GM23248 (cell line): ENCODE data around the gene PSMG3. TPM values are rescaled to one million over a fixed set of nuclear protein-coding genes. Genes with fewer than 3 reads are reported as not detected.

Experiments used
- DNase-seq: peaks from one replicate; pipeline ENCODE4 v3.0.0-alpha.2; 2015
- H2AFZ ChIP-seq: fragments of 200-600 bp; sonication (generic); 2 replicates; pipeline ENCODE4 v1.6.1; 2016; ENCODE audit warnings: antibody characterized with exemption
- H3F3A ChIP-seq: fragments of 200-600 bp; sonication (generic); 2 replicates; pipeline ENCODE4 v1.6.1; 2016; ENCODE audit warnings: mild to moderate bottlenecking, antibody characterized with exemption, mixed run types; ENCODE audit not compliant: insufficient read depth
- H3K27ac ChIP-seq: fragments of 200-600 bp; sonication (generic); 2 replicates; pipeline ENCODE4 v1.5.1; 2016; ENCODE audit warnings: mild to moderate bottlenecking
- H3K27me3 ChIP-seq: fragments of 200-600 bp; sonication (generic); replicated peaks from 2 replicates; pipeline ENCODE4 v1.6.1; 2016; ENCODE audit warnings: mild to moderate bottlenecking; ENCODE audit not compliant: insufficient read depth
- H3K36me3 ChIP-seq: fragments of 200-600 bp; sonication (generic); 2 replicates; pipeline ENCODE4 v1.6.1; 2016; ENCODE audit warnings: low read depth, mild to moderate bottlenecking
- H3K4me1 ChIP-seq: fragments of 200-600 bp; sonication (generic); 2 replicates; pipeline ENCODE4 v1.6.1; 2016; ENCODE audit warnings: mild to moderate bottlenecking; ENCODE audit not compliant: insufficient read depth
- H3K4me2 ChIP-seq: fragments of 200-600 bp; sonication (generic); one replicate; pipeline ENCODE4 v1.6.1; 2016; ENCODE audit warnings: mild to moderate bottlenecking; ENCODE audit not compliant: unreplicated experiment
- H3K4me3 ChIP-seq: fragments of 200-600 bp; sonication (generic); 2 replicates; pipeline ENCODE4 v1.5.1; 2016; ENCODE audit warnings: mild to moderate bottlenecking
- H3K79me2 ChIP-seq: fragments of 200-600 bp; sonication (generic); 2 replicates; pipeline ENCODE4 v1.6.1; 2016; ENCODE audit warnings: mild to moderate bottlenecking; ENCODE audit not compliant: insufficient read depth
- H3K9ac ChIP-seq: fragments of 200-600 bp; sonication (generic); 2 replicates; pipeline ENCODE4 v1.6.1; 2016; ENCODE audit warnings: mild to moderate bottlenecking
- H3K9me2 ChIP-seq: fragments of 200-600 bp; sonication (generic); 2 replicates; pipeline ENCODE4 v1.6.1; 2016; ENCODE audit warnings: mixed run types, mild to moderate bottlenecking, moderate library complexity; ENCODE audit not compliant: insufficient read depth
- H3K9me3 ChIP-seq: fragments of 200-600 bp; sonication (generic); one replicate; pipeline ENCODE4 v1.6.1; 2017; ENCODE audit warnings: low read depth
- H4K20me1 ChIP-seq: fragments of 200-600 bp; sonication (generic); 2 replicates; pipeline ENCODE4 v1.6.0; 2016; ENCODE audit not compliant: insufficient read depth
- EZH2 ChIP-seq: fragments of 200-600 bp; sonication (generic); IDR thresholded peaks from 2 replicates; pipeline ENCODE4 v1.6.1; 2018; ENCODE audit warnings: antibody characterized with exemption, mild to moderate bottlenecking; ENCODE audit not compliant: insufficient read depth, poor library complexity, severe bottlenecking
- EZH2phosphoT487 ChIP-seq: fragments of 200-600 bp; sonication (generic); IDR thresholded peaks from 2 replicates; pipeline ENCODE4 v1.6.1; 2018; ENCODE audit warnings: antibody characterized with exemption, moderate library complexity, mild to moderate bottlenecking, low read depth; ENCODE audit not compliant: insufficient read depth
- WGBS, 2 experiments: methylation state at CpG; one replicate each; pipeline ENCODE4 v1.1.6; 2015 to 2017; ENCODE audit warnings: low lambda C conversion rate in 2 of 2, low coverage in 1 of 2; ENCODE audit errors: missing lambda C conversion rate in 2 of 2; 5-methylcytosine and 5-hydroxymethylcytosine counted together
- in situ Hi-C: fragments of 300-500 bp; cut with MboI; formaldehyde crosslinking; loops from 2 replicates; pipeline ENCODE4 v1.15.0; 2020
- polyA plus RNA-seq: library from polyadenylated mRNA; unstranded; fragments of >200 nt; fragmentation: Nextera tagmentation; extraction: Ambion mirVana; gene quantifications from 2 replicates; pipeline ENCODE4 v1.2.1, GENCODE V29; 2016
- total RNA-seq: library from RNA; depleted of rRNA; stranded (reverse); fragments of >200 nt; shearing (Covaris generic); gene quantifications from 2 replicates; pipeline ENCODE4 v1.2.3, GENCODE V29; 2014

Gene PSMG3
- total and polyA plus RNA-seq, 2 experiments from 2014 or later = 28.3 to 58.1 TPM

DNA sequence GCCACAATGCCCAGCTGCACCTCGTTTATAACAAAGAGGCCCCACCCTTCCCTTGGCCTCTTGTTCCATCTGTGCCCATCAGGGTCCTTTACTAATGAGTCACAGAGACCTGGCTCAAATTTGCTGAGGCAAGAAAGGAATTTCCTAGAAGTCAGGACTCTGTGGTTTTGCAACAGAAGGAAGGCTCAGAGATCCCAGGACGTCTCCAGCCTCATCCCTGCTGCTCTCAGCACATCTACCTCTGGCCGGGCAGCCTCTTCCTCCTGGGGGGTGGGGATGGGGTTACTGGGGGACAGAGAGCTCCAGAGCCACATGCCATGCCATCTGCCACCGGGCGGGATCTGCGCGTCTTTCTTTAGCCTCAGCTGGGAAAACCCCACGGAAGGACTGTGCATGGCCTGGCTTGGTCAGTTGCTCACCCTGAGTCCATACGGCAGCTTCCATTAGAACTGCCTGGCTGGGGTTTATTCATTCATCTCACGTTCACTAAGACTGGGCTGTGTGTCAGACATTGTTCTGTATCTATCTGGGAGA, 41.9 kb upstream of the PSMG3 start:
- H3K9me3 ChIP-seq = no peaks in the 10 kb centered on the region
- no peak overlapping the region for H3K4me2 ChIP-seq
- peaks cover 9% of the 10 kb centered on the region for H3K4me1 ChIP-seq
- no peak overlapping the region for H2AFZ ChIP-seq
- peak; percentile 92 for DNase-seq
- H3K79me2 ChIP-seq = no peaks in the 10 kb centered on the region
- no peaks in the 10 kb centered on the region for H4K20me1 ChIP-seq
- H3K9me2 ChIP-seq = no peaks in the 10 kb centered on the region
- peaks cover 18% of the 10 kb centered on the region for H3K27me3 ChIP-seq
- peaks cover 14% of the 10 kb centered on the region; the same call in 1 of the 2 replicates for H3F3A ChIP-seq
- TF ChIP-seq EZH2phosphoT487 = no peak
- no peak for TF ChIP-seq EZH2
- no peaks in the 10 kb centered on the region for H3K36me3 ChIP-seq
- peak overlapping the region; percentile 27 for H3K27ac ChIP-seq
- in situ Hi-C loops = no loop called here
- H3K4me3 ChIP-seq = no peak overlapping the region
- no peak overlapping the region for H3K9ac ChIP-seq
- WGBS, 2 experiments = 3 to 7% methylated on average over 10 of the region's 10 CpGs

DNA sequence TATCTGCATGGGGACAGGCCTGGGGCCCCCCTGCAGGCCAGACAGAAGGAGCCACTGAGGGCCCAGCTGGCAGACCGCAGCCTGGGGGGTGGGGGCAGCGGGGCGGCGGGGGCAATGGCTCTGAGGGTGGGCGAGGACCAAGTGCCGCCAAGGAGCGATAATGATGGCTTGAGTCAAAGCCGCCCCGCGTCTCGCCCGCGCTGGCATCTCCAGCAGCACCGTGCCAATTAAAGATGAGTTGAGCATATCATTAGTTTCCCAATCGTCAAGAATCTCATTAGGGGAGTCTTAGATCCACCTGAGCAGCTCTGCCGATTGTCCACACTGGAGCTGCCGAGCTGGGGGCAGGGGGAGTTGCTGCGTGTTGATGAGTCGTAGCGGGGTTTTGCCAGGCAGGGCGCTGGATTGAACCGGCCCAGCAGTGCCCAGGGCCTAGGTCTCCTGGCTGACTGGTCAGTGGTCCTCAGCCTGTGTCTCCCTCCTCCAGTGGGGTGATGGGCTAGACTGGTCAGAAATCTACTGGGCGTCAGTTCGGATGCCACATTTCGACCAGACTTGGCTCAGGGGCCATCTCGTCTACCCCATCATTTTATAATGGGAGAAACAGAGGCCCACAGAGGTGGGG, 41.0 kb upstream of the PSMG3 start:
- no peak for TF ChIP-seq EZH2
- no peak for TF ChIP-seq EZH2phosphoT487
- in situ Hi-C loops = no loop called here
- WGBS, 2 experiments = 88 to 93% methylated on average over 24 to 26 of the region's 26 CpGs
- H3F3A ChIP-seq = peaks cover 14% of the 10 kb centered on the region; the same call in 1 of the 2 replicates
- H3K9me2 ChIP-seq = no peaks in the 10 kb centered on the region
- no peak overlapping the region for H3K4me3 ChIP-seq
- no peaks in the 10 kb centered on the region for H3K36me3 ChIP-seq
- H4K20me1 ChIP-seq = no peaks in the 10 kb centered on the region
- peaks cover 9% of the 10 kb centered on the region for H3K4me1 ChIP-seq
- H3K79me2 ChIP-seq = no peaks in the 10 kb centered on the region
- H3K27ac ChIP-seq = no peak overlapping the region
- H2AFZ ChIP-seq = no peak overlapping the region
- no peak for DNase-seq
- no peaks in the 10 kb centered on the region for H3K9me3 ChIP-seq
- no peak overlapping the region for H3K9ac ChIP-seq
- peaks cover 20% of the 10 kb centered on the region for H3K27me3 ChIP-seq
- H3K4me2 ChIP-seq = no peak overlapping the region

DNA sequence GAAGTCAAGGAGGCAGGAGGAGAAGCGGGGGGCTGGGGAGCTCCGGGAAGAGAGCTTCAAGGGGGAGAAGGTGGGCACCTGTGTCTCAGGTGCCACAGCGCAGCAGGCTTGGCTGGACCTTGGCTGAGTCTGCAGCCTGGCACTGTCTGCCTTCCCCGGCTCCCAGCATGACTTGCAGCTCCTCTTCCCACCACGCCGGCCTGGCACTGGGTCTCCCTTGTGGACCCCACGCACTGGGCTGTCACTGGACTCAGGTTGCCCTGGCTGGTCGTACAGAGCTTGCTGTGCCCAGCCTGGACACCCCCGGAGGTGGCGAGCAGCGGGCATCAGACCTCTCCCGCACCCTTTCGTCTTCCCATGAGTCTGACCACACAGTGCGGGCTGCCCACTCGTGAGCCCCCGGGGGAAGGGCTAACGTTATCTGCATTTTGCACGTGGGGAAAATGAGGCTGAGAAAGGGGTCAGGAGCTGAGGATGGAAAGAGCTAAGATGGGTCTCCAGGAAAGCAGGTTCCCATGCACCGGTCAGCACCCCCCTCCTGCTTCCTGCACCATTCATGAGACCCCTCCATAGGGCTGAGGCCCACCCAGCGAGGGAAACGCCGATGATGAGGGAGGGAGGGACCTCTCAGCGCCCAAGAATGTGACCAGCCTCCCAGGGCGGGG, 40.3 kb upstream of the PSMG3 start:
- H3K27me3 ChIP-seq = peaks cover 20% of the 10 kb centered on the region; the same call in 1 of the 2 replicates
- no peak overlapping the region for H3K27ac ChIP-seq
- peaks cover 14% of the 10 kb centered on the region; the same call in 1 of the 2 replicates for H3F3A ChIP-seq
- H3K79me2 ChIP-seq = no peaks in the 10 kb centered on the region
- in situ Hi-C loops = no loop called here
- no peak overlapping the region for H3K4me2 ChIP-seq
- H4K20me1 ChIP-seq = no peaks in the 10 kb centered on the region
- H3K36me3 ChIP-seq = no peaks in the 10 kb centered on the region
- H3K9me2 ChIP-seq = no peaks in the 10 kb centered on the region
- no peaks in the 10 kb centered on the region for H3K9me3 ChIP-seq
- 80 to 83% methylated on average over 22 to 24 of the region's 24 CpGs for WGBS, 2 experiments
- no peak for DNase-seq
- no peak overlapping the region for H3K9ac ChIP-seq
- no peak overlapping the region for H2AFZ ChIP-seq
- H3K4me3 ChIP-seq = no peak overlapping the region
- TF ChIP-seq EZH2phosphoT487 (no peak), EZH2 (no peak)
- H3K4me1 ChIP-seq = peaks cover 9% of the 10 kb centered on the region

DNA sequence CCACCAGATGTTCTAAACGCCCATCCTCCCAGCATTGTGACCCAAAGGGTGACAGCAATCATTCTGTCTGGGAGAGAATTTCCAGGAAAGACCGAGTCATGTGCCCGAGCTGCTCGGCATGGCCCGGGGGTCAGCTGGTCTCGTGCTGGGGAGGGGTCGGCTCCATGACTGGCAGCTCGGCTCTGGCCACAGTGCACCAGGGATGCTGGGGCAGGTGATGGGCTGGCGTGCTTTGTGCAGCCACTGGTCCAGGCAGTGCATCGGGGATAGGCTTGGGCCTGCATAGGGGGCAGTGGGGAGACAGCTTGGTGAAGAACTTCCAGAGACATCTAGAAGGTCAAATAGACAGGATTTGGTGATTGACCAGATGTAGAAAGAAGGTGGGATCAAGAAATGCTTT, 39.2 kb upstream of the PSMG3 start:
- H3K79me2 ChIP-seq = no peaks in the 10 kb centered on the region
- no peak overlapping the region for H3K4me2 ChIP-seq
- WGBS, 2 experiments = 64 to 74% methylated on average over 10 of the region's 10 CpGs
- TF ChIP-seq EZH2 (no peak), EZH2phosphoT487 (no peak)
- H4K20me1 ChIP-seq = no peaks in the 10 kb centered on the region
- H2AFZ ChIP-seq = no peak overlapping the region
- H3K9ac ChIP-seq = no peak overlapping the region
- H3K4me1 ChIP-seq = peaks cover 9% of the 10 kb centered on the region
- in situ Hi-C loops = no loop called here
- H3K36me3 ChIP-seq = no peaks in the 10 kb centered on the region
- DNase-seq = no peak
- no peaks in the 10 kb centered on the region for H3K9me3 ChIP-seq
- H3K27me3 ChIP-seq = peaks cover 22% of the 10 kb centered on the region
- H3K4me3 ChIP-seq = no peak overlapping the region
- H3F3A ChIP-seq = peaks cover 14% of the 10 kb centered on the region; the same call in 1 of the 2 replicates
- H3K27ac ChIP-seq = no peak overlapping the region
- H3K9me2 ChIP-seq = no peaks in the 10 kb centered on the region
